Measurements from ENCODE around the gene ISOC2. TPM values are rescaled to one million over a fixed set of nuclear protein-coding genes. Genes with fewer than 3 reads are reported as not detected.
A peak's percentile ranks its signal among the peaks of the same experiment; 100 is the strongest.

ISOC2 gene
- total and polyA plus RNA-seq, 9 of the 15 experiments (the other 6 are each of a cell fraction or from before 2014, with no cell fraction given), result 1.2 to 229 (median 58.3) TPM

DNA sequence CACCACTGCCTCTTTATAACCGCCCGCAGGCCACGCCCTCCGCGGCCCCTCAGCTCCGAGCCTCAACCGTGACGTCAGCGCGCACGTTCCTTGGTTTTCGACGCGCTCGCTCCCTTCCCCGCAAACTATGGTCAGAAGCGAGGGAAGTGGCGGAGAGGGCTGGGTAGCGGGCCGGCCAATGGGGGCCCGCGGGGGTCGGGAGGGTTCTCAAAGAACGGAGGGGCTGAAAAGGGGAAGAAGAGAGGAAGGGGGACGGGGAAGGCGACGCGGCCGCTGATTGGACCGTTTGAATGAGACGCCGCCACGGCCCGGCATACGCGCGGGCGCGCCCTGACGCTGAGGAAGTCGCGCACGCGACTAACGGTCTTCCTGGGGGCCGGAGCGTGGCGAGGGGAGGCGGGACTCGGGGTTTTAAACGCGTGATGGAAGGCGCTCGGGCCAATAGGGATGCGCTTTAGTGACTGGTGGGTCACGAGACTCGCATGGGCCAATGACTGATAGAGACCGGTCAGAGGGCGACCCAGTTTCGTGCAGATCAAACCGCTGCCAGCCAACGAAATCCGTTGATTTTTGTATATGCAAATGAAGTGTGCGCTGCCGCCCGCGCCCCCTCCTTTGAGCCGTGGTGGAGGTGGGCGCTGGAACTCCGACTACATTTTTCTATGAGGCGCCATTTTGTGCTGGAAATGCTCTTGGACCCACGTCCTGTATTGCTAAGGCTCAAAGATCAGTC is 53.5 kb downstream of the ISOC2 start (continued):
- TF ChIP-seq, protein P1, sequence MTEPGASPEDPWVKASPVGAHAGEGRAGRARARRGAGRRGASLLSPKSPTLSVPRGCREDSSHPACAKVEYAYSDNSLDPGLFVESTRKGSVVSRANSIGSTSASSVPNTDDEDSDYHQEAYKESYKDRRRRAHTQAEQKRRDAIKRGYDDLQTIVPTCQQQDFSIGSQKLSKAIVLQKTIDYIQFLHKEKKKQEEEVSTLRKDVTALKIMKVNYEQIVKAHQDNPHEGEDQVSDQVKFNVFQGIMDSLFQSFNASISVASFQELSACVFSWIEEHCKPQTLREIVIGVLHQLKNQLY (CRISPR knock-in tag; conservative IDR thresholded peaks at IDR 0.05), result peak in 1 of 2 experiments; percentile 91; a peak in 2 of 4 replicates
- TF ChIP-seq NFXL1 (CRISPR knock-in tag; IDR thresholded peaks at IDR 0.05) (0 out of 2 replicates have a peak, but pooled peaks have one; percentile 39), SUPT5H (IDR thresholded peaks at IDR 0.05) (peak; percentile 88), GATAD2A (IDR thresholded peaks at IDR 0.05) (no peak), CCNT2 (IDR thresholded peaks at IDR 0.05; ENCODE audit: borderline replicate concordance, extremely low read depth, insufficient read length, low read depth, low read length) (peak; percentile 48), CTBP1 (IDR thresholded peaks at IDR 0.05; ENCODE audit: borderline replicate concordance) (peak; percentile 69; the same call in 1 of the 2 replicates), CSDE1 (IDR thresholded peaks at IDR 0.05) (peak in 1 of 2 experiments; percentile 63; a peak in 1 of 4 replicates), FOS (IDR thresholded peaks at IDR 0.05; ENCODE audit: extremely low read depth, insufficient read length) (peak; percentile 89), GABPA (tag; conservative IDR thresholded peaks at IDR 0.05; ENCODE audit: low read depth) (peak; percentile 75), FOSL1 (tag; conservative IDR thresholded peaks at IDR 0.05) (0 out of 2 replicates have a peak, but pooled peaks have one; percentile 27), ZNF717 (CRISPR knock-in tag; IDR thresholded peaks at IDR 0.05) (no peak), EGR1 (conservative IDR thresholded peaks at IDR 0.05) (peak; percentile 67), HOXB6 (CRISPR knock-in tag; IDR thresholded peaks at IDR 0.05; ENCODE audit: borderline replicate concordance) (no peak), CXXC5 (CRISPR knock-in tag; IDR thresholded peaks at IDR 0.05) (peak; percentile 100), ZBTB1 (CRISPR knock-in tag; IDR thresholded peaks at IDR 0.05; ENCODE audit: borderline replicate concordance, low read depth) (peak; percentile 33; the same call in 1 of the 2 replicates), TEAD1 (CRISPR knock-in tag; IDR thresholded peaks at IDR 0.05) (peak; percentile 35 to 79; a peak in 3 of 4 replicates), JUN (IDR thresholded peaks at IDR 0.05; ENCODE audit: borderline replicate concordance, low read depth, low read length) (peak; percentile 36; the same call in 1 of the 2 replicates), JUN (CRISPR knock-in tag; IDR thresholded peaks at IDR 0.05; ENCODE audit: borderline replicate concordance) (peak; percentile 71; the same call in 1 of the 2 replicates), TAF7 (tag; IDR thresholded peaks at IDR 0.05) (0 out of 2 replicates have a peak, but pooled peaks have one; percentile 13), MBD2 (IDR thresholded peaks at IDR 0.05; ENCODE audit: borderline replicate concordance, low read depth) (peak; percentile 89; the same call in 1 of the 2 replicates), ETV5 (CRISPR knock-in tag; IDR thresholded peaks at IDR 0.05; ENCODE audit: low read depth) (peak; percentile 84; the same call in 1 of the 2 replicates), BRCA1 (IDR thresholded peaks at IDR 0.05) (no peak), BRCA1 (CRISPR knock-in tag; IDR thresholded peaks at IDR 0.05) (no peak), CBFB (CRISPR knock-in tag; IDR thresholded peaks at IDR 0.05) (no peak), KLF16 (IDR thresholded peaks at IDR 0.05) (peak; percentile 79)
- TF ChIP-seq, protein P2, sequence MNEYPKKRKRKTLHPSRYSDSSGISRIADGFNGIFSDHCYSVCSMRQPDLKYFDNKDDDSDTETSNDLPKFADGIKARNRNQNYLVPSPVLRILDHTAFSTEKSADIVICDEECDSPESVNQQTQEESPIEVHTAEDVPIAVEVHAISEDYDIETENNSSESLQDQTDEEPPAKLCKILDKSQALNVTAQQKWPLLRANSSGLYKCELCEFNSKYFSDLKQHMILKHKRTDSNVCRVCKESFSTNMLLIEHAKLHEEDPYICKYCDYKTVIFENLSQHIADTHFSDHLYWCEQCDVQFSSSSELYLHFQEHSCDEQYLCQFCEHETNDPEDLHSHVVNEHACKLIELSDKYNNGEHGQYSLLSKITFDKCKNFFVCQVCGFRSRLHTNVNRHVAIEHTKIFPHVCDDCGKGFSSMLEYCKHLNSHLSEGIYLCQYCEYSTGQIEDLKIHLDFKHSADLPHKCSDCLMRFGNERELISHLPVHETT (CRISPR knock-in tag; conservative IDR thresholded peaks at IDR 0.05 in 1 of 2, IDR thresholded peaks at IDR 0.05 in 1 of 2), result peak in 1 of 2 experiments; percentile 57; a peak in 1 of 4 replicates
- TF ChIP-seq, protein P3, sequence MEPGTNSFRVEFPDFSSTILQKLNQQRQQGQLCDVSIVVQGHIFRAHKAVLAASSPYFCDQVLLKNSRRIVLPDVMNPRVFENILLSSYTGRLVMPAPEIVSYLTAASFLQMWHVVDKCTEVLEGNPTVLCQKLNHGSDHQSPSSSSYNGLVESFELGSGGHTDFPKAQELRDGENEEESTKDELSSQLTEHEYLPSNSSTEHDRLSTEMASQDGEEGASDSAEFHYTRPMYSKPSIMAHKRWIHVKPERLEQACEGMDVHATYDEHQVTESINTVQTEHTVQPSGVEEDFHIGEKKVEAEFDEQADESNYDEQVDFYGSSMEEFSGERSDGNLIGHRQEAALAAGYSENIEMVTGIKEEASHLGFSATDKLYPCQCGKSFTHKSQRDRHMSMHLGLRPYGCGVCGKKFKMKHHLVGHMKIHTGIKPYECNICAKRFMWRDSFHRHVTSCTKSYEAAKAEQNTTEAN (CRISPR knock-in tag; IDR thresholded peaks at IDR 0.05), result no peak
